ENCODE measurements around the gene SLC25A12. TPM values are rescaled to one million over a fixed set of nuclear protein-coding genes. Genes with fewer than 3 reads are reported as not detected.

Gene SLC25A12
- total and polyA plus RNA-seq, 9 of the 15 experiments (the other 6 are each of a cell fraction or from before 2014, with no cell fraction given), result 13.5 to 36.5 (median 21.7) TPM

GRCh38 chr2:171742760-171743159, 151.3 kb downstream of the SLC25A12 start:
- Histone ChIP-seq H3K9ac (ENCODE audit: insufficient read depth in 1 of 2, low read depth in 2 of 2, low read length in 2 of 2) (no peak overlapping the region), H3K4me3 (no peak overlapping the region), H3K9me3 (replicated peaks; ENCODE audit: control insufficient read depth, insufficient read depth, low read depth, low read length) (no peaks in the 10 kb centered on the region), H3K27ac (ENCODE audit: extremely low read depth, low read depth, low read length) (no peak overlapping the region), H3K36me3 (ENCODE audit: control insufficient read depth, insufficient read depth, low read length) (peaks cover 72% of the 10 kb centered on the region), H3K9me1 (ENCODE audit: control insufficient read depth, insufficient read depth, low read length) (no peaks in the 10 kb centered on the region), H4K20me1 (replicated peaks; ENCODE audit: control insufficient read depth, insufficient read depth, low read length) (no peaks in the 10 kb centered on the region), H3K27me3 (ENCODE audit: control insufficient read depth in 2 of 2, insufficient read depth in 2 of 2, low read length in 2 of 2) (no peaks in the 10 kb centered on the region), H2AFZ (ENCODE audit: low read depth, low read length) (no peak overlapping the region), H3K79me2 (ENCODE audit: control insufficient read depth, insufficient read depth, low read length) (no peaks in the 10 kb centered on the region), H3K4me1 (replicated peaks in 1 of 2; ENCODE audit: control insufficient read depth in 2 of 2, insufficient read depth in 2 of 2, low read length in 2 of 2) (no peaks in the 10 kb centered on the region), H3K4me2 (ENCODE audit: insufficient read depth, low read length) (no peak overlapping the region)
- DNase-seq (ENCODE audit: extremely low read depth in 1 of 4, low spot score in 3 of 4) (no peak), FAIRE-seq (no peak), ATAC-seq (no peak)
- ChIA-PET CTCF (ENCODE audit: low intra/inter-chr PET ratio) (interaction anchor here (0.6 kb wide), 1 partner anchor 54 kb away, joined by 3 read pairs; no protein-coding TSS in a partner anchor), POLR2A (no interaction called here)
- 35% methylated on average over 1 of the region's 1 CpG for WGBS (ENCODE audit: insufficient coverage, low coverage, missing lambda C conversion rate)
- intact Hi-C loops (cut with micrococcal nuclease), result no loop called here
- in situ Hi-C loops (cut with MboI), result no loop called here
- no TSS peak for BruUV-seq (replicated peaks)
- no peak for TF ChIP-seq ZFX (CRISPR knock-in tag; IDR thresholded peaks at IDR 0.05)
- no peak for TF ChIP-seq ZSCAN32 (CRISPR knock-in tag; IDR thresholded peaks at IDR 0.05)
- TF ChIP-seq ZZZ3 (IDR thresholded peaks at IDR 0.05), result no peak

GRCh38 chr2:171741189-171741588, 152.9 kb downstream of the SLC25A12 start:
- Histone ChIP-seq H3K4me2 (ENCODE audit: insufficient read depth, low read length) (no peak overlapping the region), H3K27ac (ENCODE audit: extremely low read depth, low read depth, low read length) (no peak overlapping the region), H3K9ac (ENCODE audit: insufficient read depth in 1 of 2, low read depth in 2 of 2, low read length in 2 of 2) (no peak overlapping the region), H3K79me2 (ENCODE audit: control insufficient read depth, insufficient read depth, low read length) (no peaks in the 10 kb centered on the region), H3K9me1 (ENCODE audit: control insufficient read depth, insufficient read depth, low read length) (no peaks in the 10 kb centered on the region), H3K4me3 (no peak overlapping the region), H2AFZ (ENCODE audit: low read depth, low read length) (no peak overlapping the region), H3K36me3 (ENCODE audit: control insufficient read depth, insufficient read depth, low read length) (peaks cover 76% of the 10 kb centered on the region), H3K4me1 (replicated peaks in 1 of 2; ENCODE audit: control insufficient read depth in 2 of 2, insufficient read depth in 2 of 2, low read length in 2 of 2) (no peaks in the 10 kb centered on the region), H3K27me3 (ENCODE audit: control insufficient read depth in 2 of 2, insufficient read depth in 2 of 2, low read length in 2 of 2) (no peaks in the 10 kb centered on the region), H3K9me3 (replicated peaks; ENCODE audit: control insufficient read depth, insufficient read depth, low read depth, low read length) (no peaks in the 10 kb centered on the region), H4K20me1 (replicated peaks; ENCODE audit: control insufficient read depth, insufficient read depth, low read length) (no peaks in the 10 kb centered on the region)
- DNase-seq (ENCODE audit: extremely low read depth in 1 of 4, low spot score in 3 of 4) (no peak), FAIRE-seq (no peak), ATAC-seq (no peak)
- intact Hi-C loops (cut with micrococcal nuclease) (no loop called here), in situ Hi-C loops (cut with MboI) (no loop called here)
- POLR2A ChIA-PET, result no interaction called here
- CTCF ChIA-PET (ENCODE audit: low intra/inter-chr PET ratio), result no interaction called here
- no TSS peak for BruUV-seq (replicated peaks)
- 44% methylated on average over 2 of the region's 2 CpGs for WGBS (ENCODE audit: insufficient coverage, low coverage, missing lambda C conversion rate)
- TF ChIP-seq ZFPM2 (CRISPR knock-in tag; IDR thresholded peaks at IDR 0.05), result no peak
- TF ChIP-seq KAT8 (IDR thresholded peaks at IDR 0.05; ENCODE audit: low read depth), result no peak
- TF ChIP-seq GTF2B (IDR thresholded peaks at IDR 0.05; ENCODE audit: extremely low read depth, insufficient read length), result no peak
- TF ChIP-seq KHSRP (IDR thresholded peaks at IDR 0.05), result no peak
- no peak for TF ChIP-seq ZKSCAN3 (CRISPR knock-in tag; IDR thresholded peaks at IDR 0.05)
- no peak for TF ChIP-seq ATF4 (CRISPR knock-in tag; IDR thresholded peaks at IDR 0.05)
- TF ChIP-seq MAZ (CRISPR knock-in tag; conservative IDR thresholded peaks at IDR 0.05 in 1 of 2, IDR thresholded peaks at IDR 0.05 in 1 of 2), result no peak
- no peak for TF ChIP-seq MEF2D (tag; conservative IDR thresholded peaks at IDR 0.05; ENCODE audit: low read depth)
- no peak for TF ChIP-seq SIX5 (IDR thresholded peaks at IDR 0.05; ENCODE audit: borderline replicate concordance in 1 of 2, insufficient read depth in 1 of 2, low read depth in 1 of 2, low read length in 2 of 2)
- no peak for TF ChIP-seq ZNF584 (CRISPR knock-in tag; IDR thresholded peaks at IDR 0.05; ENCODE audit: low read depth)
- no peak for TF ChIP-seq CGGBP1 (CRISPR knock-in tag; IDR thresholded peaks at IDR 0.05)

Measured in K562 (cell line).